Spleen (tissue), 11 donors: ENCODE measurements around the gene DPYSL4. TPM values are rescaled to one million over a fixed set of nuclear protein-coding genes. Genes with fewer than 3 reads are reported as not detected.
A peak's percentile ranks its signal among the peaks of the same experiment; 100 is the strongest.

Experiments used
- DNase-seq: peaks from one replicate; pipeline ENCODE4 v3.0.0-alpha.2; 2020
- H3K27ac ChIP-seq, 8 donors: fragments of 200-600 bp; sonication (generic) in 7 of 8; 1 replicate in 4 of 8; 2 replicates in 4 of 8; pipeline versions ENCODE4 v1.5.0 to v1.8.0; 2016 to 2021; ENCODE audit warnings: inconsistent platforms in 4 of 8, mild to moderate bottlenecking in 4 of 8, moderate library complexity in 1 of 8
- H3K27me3 ChIP-seq, 7 donors: fragments of 200-600 bp; sonication (generic) in 6 of 7; replicated peaks in 1 of 7; 1 replicate in 4 of 7; 2 replicates in 3 of 7; pipeline versions ENCODE4 v1.5.0 to v1.8.0; 2016 to 2021; ENCODE audit warnings: inconsistent platforms in 3 of 7, mild to moderate bottlenecking in 1 of 7
- H3K36me3 ChIP-seq, 6 donors: fragments of 200-600 bp; sonication (generic) in 5 of 6; 1 replicate in 4 of 6; 2 replicates in 2 of 6; pipeline versions ENCODE4 v1.5.0 to v1.8.0; 2016 to 2021; ENCODE audit warnings: inconsistent platforms in 2 of 6
- H3K4me1 ChIP-seq, 6 donors: fragments of 200-600 bp; sonication (generic) in 5 of 6; 1 replicate in 3 of 6; 2 replicates in 3 of 6; pipeline versions ENCODE4 v1.5.0 to v1.8.0; 2016 to 2021; ENCODE audit warnings: inconsistent platforms in 3 of 6
- H3K4me3 ChIP-seq, 8 donors: fragments of 200-600 bp; sonication (generic) in 7 of 8; 1 replicate in 4 of 8; 2 replicates in 4 of 8; pipeline versions ENCODE4 v1.5.0 to v1.8.0; 2016 to 2021; ENCODE audit warnings: inconsistent platforms in 4 of 8, mild to moderate bottlenecking in 4 of 8, moderate library complexity in 2 of 8
- H3K9me3 ChIP-seq, 8 donors: fragments of 200-600 bp; sonication (generic) in 7 of 8; 1 replicate in 4 of 8; 2 replicates in 4 of 8; pipeline versions ENCODE4 v1.5.0 to v1.8.0; 2016 to 2021; ENCODE audit warnings: inconsistent platforms in 4 of 8
- POLR2A ChIP-seq, 3 donors: fragments of 450-650 bp; IDR thresholded peaks; one replicate each; pipeline ENCODE4 v1.5.1; 2017; ENCODE audit warnings: antibody characterized with exemption in 3 of 3, mild to moderate bottlenecking in 1 of 3
- POLR2AphosphoS5 ChIP-seq, 3 donors: sonication (generic); formaldehyde crosslinking; IDR thresholded peaks; one replicate each; pipeline ENCODE4 v1.5.1; 2017; ENCODE audit warnings: antibody characterized with exemption in 3 of 3
- WGBS, 5 donors: extraction: QIAGEN DNeasy Blood & Tissue Kit in 3 of 5; methylation state at CpG; one replicate each; pipeline versions ENCODE4 v1.1.5 to v1.1.7; 2013 to 2018; 5-methylcytosine and 5-hydroxymethylcytosine counted together
- intact Hi-C: fragments of 100-400 bp; cut with DNase I; formaldehyde crosslinking; loops from one replicate; pipeline ENCODE4 v1.15.0; 2023; ENCODE audit warnings: low total_unique reads
- polyA plus RNA-seq, 3 donors: library from polyadenylated mRNA; stranded (reverse); fragments of 200-250 nt; gene quantifications; one replicate each; pipeline ENCODE4 v1.2.1, GENCODE V29; 2013
- total RNA-seq, 7 donors: library from RNA; depleted of rRNA in 3 of 7; stranded (reverse); fragments of >200 nt in 3 of 7; fragmentation: NEBNext Ultra II Directional in 4 of 7; extraction: Animal tissue kit (Norgen Biotek cat#: 25700) in 4 of 7; gene quantifications; one replicate each; pipeline versions ENCODE4 v1.1.0 to v1.2.1, GENCODE V29; 2016 to 2021
- TF ChIP-seq, protein P1 (sequence below), 11 experiments: fragments of 200-600 bp in 7 of 11; fragments of 450-650 bp in 4 of 11; sonication (generic) in 4 of 11; IDR thresholded peaks in 8 of 11; conservative IDR thresholded peaks in 3 of 11; 1 replicate in 7 of 11; 2 replicates in 4 of 11; pipeline versions ENCODE4 v1.4.0 to v1.8.0; 2016 to 2021; ENCODE audit warnings: antibody characterized with exemption in 11 of 11, inconsistent platforms in 4 of 11, mild to moderate bottlenecking in 1 of 11
- donor health status: healthy with polysubstance abuse.
- donor health status: DM: no; HTN: no; CAD: no; lungs with moderate emphysema.
- donor health status: DM: no; HTN: no; CAD: no.
- donor health status: Bipolar disorder and iron deficiency.
- donor health status: healthy.
- donor health status: DM: no; HTN: no; CAD: no.
- donor health status: DM: yes; HTN: yes; CAD: no.

DPYSL4 gene
- total and polyA plus RNA-seq, 10 donors = 0.55 to 6.0 (median 1.0) TPM; not detected in 1

DNA sequence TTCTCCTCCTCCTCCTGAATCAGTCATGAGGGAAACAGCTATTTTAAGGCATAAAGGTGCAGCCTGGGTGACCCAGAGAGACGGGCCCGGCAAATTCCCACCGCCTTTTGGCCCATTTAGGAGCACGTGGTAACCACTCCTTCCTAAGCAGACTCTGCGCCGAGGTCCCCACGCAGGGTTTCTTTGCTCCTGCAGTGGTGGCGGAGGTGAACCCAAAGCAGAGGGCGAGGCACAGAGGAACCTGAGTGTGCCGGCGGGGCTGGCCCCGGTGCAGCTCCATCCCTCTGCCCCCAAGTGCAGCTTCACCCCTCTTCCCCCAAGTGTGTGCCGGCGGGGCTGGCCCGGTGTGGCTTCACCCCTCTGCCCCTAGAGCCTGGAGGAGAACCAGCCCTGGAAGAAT, 50.6 kb downstream of the DPYSL4 start:
- Histone ChIP-seq H3K27ac (no peak overlapping the region), H3K9me3 (no peaks in the 10 kb centered on the region), H3K4me3 (no peak overlapping the region), H3K36me3 (no peaks in the 10 kb centered on the region), H3K27me3 (no peaks in the 10 kb centered on the region), H3K4me1 (peaks cover 0 to 11% (median 7%) of the 10 kb centered on the region in 6 donors)
- peak; percentile 69 for DNase-seq
- intact Hi-C loops = no loop called here
- TF ChIP-seq POLR2A (IDR thresholded peaks at IDR 0.05) = no peak
- TF ChIP-seq, protein P1, sequence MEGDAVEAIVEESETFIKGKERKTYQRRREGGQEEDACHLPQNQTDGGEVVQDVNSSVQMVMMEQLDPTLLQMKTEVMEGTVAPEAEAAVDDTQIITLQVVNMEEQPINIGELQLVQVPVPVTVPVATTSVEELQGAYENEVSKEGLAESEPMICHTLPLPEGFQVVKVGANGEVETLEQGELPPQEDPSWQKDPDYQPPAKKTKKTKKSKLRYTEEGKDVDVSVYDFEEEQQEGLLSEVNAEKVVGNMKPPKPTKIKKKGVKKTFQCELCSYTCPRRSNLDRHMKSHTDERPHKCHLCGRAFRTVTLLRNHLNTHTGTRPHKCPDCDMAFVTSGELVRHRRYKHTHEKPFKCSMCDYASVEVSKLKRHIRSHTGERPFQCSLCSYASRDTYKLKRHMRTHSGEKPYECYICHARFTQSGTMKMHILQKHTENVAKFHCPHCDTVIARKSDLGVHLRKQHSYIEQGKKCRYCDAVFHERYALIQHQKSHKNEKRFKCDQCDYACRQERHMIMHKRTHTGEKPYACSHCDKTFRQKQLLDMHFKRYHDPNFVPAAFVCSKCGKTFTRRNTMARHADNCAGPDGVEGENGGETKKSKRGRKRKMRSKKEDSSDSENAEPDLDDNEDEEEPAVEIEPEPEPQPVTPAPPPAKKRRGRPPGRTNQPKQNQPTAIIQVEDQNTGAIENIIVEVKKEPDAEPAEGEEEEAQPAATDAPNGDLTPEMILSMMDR (IDR thresholded peaks at IDR 0.05 in 8 of 11, conservative IDR thresholded peaks at IDR 0.05 in 3 of 11) = no peak
- TF ChIP-seq POLR2AphosphoS5 (IDR thresholded peaks at IDR 0.05) = no peak
- 89 to 94% (median 90%) methylated on average over 14 to 15 of the region's 15 CpGs for WGBS, 5 donors

GRCh38 chr10:132237871-132238270, 51.1 kb downstream of the DPYSL4 start:
- intact Hi-C loops = no loop called here
- TF ChIP-seq, protein P1 (IDR thresholded peaks at IDR 0.05 in 8 of 11, conservative IDR thresholded peaks at IDR 0.05 in 3 of 11) = no peak
- peak in 1 of 3 donors; percentile 9 for TF ChIP-seq POLR2AphosphoS5 (IDR thresholded peaks at IDR 0.05)
- no peaks in the 10 kb centered on the region for H3K9me3 ChIP-seq
- no peak overlapping the region for H3K27ac ChIP-seq
- peaks cover 0 to 7% (median 2%) of the 10 kb centered on the region in 6 donors for H3K4me1 ChIP-seq
- H3K36me3 ChIP-seq = no peaks in the 10 kb centered on the region
- peak; percentile 74 for DNase-seq
- no peaks in the 10 kb centered on the region for H3K27me3 ChIP-seq
- 44 to 56% (median 47%) methylated on average over 9 of the region's 9 CpGs for WGBS, 5 donors
- no peak overlapping the region for H3K4me3 ChIP-seq

DNA sequence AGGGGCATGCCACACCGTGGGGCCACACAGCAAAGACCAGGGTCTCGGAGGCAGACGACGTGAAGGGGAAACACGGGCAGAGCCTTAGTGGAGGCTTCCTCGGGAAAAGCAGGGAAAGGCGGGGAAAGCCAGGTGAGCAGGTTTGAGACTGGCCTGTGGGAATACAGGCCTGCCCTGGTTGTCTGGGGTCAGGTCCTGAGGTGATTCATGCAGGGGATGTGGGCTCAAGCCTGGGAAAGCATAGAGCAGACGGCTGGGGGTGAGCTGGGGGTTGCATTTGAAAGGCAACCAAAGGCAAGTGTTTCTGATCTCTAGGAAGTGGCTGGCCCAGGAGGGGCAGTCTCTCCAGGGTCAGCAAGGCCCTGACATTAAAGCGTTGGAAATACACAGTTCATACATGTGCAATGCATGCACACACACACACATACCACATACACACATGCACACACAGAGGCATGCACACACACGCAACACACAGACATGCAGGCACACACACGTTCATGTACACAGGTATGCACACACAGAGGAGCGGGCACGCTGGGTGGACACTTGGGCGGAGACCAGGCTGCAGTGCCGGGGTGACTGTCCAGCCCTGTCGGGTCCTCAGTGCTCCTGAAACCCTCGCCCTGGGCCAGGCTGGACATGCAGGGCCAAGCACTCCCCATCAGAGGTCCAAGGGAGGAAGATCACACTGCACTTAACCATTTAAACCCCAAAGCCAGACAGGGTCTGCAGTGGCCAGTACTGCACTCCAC, 51.8 kb downstream of the DPYSL4 start:
- WGBS, 5 donors = 86 to 92% (median 89%) methylated on average over 12 to 17 of the region's 17 CpGs
- Histone ChIP-seq H3K4me3 (no peak overlapping the region), H3K9me3 (no peaks in the 10 kb centered on the region), H3K36me3 (no peaks in the 10 kb centered on the region), H3K4me1 (no peaks in the 10 kb centered on the region), H3K27me3 (no peaks in the 10 kb centered on the region), H3K27ac (no peak overlapping the region)
- TF ChIP-seq POLR2AphosphoS5 (IDR thresholded peaks at IDR 0.05) (no peak), POLR2A (IDR thresholded peaks at IDR 0.05) (no peak)
- TF ChIP-seq, protein P1 (IDR thresholded peaks at IDR 0.05 in 8 of 11, conservative IDR thresholded peaks at IDR 0.05 in 3 of 11) = no peak
- peak; percentile 33 for DNase-seq
- intact Hi-C loops = no loop called here

GRCh38 chr10:132239126-132240031, 52.6 kb downstream of the DPYSL4 start:
- DNase-seq = no peak
- Histone ChIP-seq H3K36me3 (no peaks in the 10 kb centered on the region), H3K4me1 (no peaks in the 10 kb centered on the region), H3K27me3 (no peaks in the 10 kb centered on the region), H3K9me3 (no peaks in the 10 kb centered on the region), H3K4me3 (no peak overlapping the region), H3K27ac (no peak overlapping the region)
- WGBS, 5 donors = 83 to 89% (median 88%) methylated on average over 15 to 29 of the region's 29 CpGs
- intact Hi-C loops = no loop called here
- TF ChIP-seq POLR2A (IDR thresholded peaks at IDR 0.05) = no peak
- TF ChIP-seq, protein P1 (IDR thresholded peaks at IDR 0.05 in 8 of 11, conservative IDR thresholded peaks at IDR 0.05 in 3 of 11) = no peak
- TF ChIP-seq POLR2AphosphoS5 (IDR thresholded peaks at IDR 0.05) = no peak
